ENCODE results near the gene FOXP4. TPM values are rescaled to one million over a fixed set of nuclear protein-coding genes. Genes with fewer than 3 reads are reported as not detected.
A peak's percentile ranks its signal among the peaks of the same experiment; 100 is the strongest.

The FOXP4 gene
- total RNA-seq, 2 donors from 2014 or later, result 15.7 to 21.0 TPM

DNA sequence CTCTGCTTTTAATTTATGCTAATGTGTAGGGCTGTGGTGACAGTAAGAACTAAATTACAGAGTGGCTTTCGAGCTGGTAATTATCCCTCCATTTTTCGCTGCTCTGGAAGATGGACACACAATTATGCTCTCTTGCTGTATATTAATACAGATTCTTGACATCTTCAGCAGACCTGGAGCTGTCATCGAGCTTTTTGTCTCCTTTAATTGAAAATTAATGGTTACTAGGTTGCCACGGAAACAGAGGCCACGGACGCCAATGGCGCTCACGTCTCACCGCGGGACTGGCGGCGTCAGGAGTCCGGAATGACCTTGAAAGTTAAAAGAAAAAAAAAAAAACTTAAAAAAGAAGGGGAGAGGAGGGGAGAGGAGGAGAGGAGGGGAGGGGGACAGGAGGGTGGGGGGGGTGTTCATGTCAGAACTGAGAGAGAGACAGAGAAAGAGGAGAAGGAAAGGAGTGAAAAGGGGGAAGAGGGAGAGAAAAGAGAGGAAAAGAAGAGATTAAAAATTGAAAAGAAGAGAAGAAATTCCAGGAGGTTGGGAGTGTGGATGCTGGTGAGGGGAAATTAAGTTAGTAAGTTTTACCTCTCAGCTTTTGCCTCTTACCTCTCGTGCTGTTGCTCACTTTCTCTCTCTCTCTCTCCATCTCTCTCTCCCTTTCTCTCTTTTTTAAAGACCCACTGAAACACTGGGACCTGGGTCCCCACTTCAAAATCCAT is 22.1 kb upstream of the FOXP4 start:
- peaks cover 4% of the 10 kb centered on the region for H3K27me3 ChIP-seq (replicated peaks; ENCODE audit: insufficient read depth)
- H3K27ac ChIP-seq, result no peak overlapping the region
- H3K4me1 ChIP-seq (ENCODE audit: control insufficient read depth in 1 of 2, low read depth in 2 of 2), result peaks cover 6 to 12% of the 10 kb centered on the region in 2 donors
- H3K4me3 ChIP-seq, result no peak overlapping the region
- no peaks in the 10 kb centered on the region for H3K36me3 ChIP-seq
- no peak for DNase-seq (ENCODE audit: low spot score)
- H3K9me3 ChIP-seq, result no peaks in the 10 kb centered on the region
- ATAC-seq (ENCODE audit: insufficient number of reproducible peaks, low FRiP score, low read depth), result no peak
- TF ChIP-seq CTCF (IDR thresholded peaks at IDR 0.05), result no peak

DNA sequence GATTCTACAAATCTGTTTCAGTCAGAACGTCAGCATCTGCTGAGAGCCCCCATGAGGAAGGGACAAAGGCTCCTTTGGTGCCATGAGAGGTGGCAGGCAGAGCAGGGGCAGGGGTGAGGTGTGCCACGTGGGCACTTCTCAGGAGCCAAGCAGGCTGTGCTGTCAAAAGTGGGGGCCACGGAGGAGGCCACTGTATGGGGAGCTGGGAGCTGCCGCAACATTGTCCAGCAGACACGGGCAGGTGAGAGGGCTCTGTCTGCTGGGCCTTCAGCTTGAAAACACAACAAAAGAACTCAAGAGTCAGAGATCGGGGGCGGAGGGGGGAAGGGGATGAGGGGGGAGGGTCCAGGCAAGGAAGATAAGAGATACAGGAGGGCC is 21.6 kb upstream of the FOXP4 start:
- ATAC-seq (ENCODE audit: insufficient number of reproducible peaks, low FRiP score, low read depth) (no peak), DNase-seq (ENCODE audit: low spot score) (no peak)
- Histone ChIP-seq H3K36me3 (no peaks in the 10 kb centered on the region), H3K27me3 (replicated peaks; ENCODE audit: insufficient read depth) (peaks cover 4% of the 10 kb centered on the region), H3K4me1 (ENCODE audit: control insufficient read depth in 1 of 2, low read depth in 2 of 2) (peaks cover 6 to 12% of the 10 kb centered on the region in 2 donors), H3K9me3 (no peaks in the 10 kb centered on the region), H3K4me3 (no peak overlapping the region), H3K27ac (no peak overlapping the region)
- TF ChIP-seq CTCF (IDR thresholded peaks at IDR 0.05), result no peak

- Histone ChIP-seq H3K27me3 (replicated peaks; ENCODE audit: insufficient read depth) (no peaks in the 10 kb centered on the region), H3K36me3 (no peaks in the 10 kb centered on the region), H3K27ac (no peak overlapping the region), H3K4me3 (peak overlapping the region; percentile 12), H3K9me3 (no peaks in the 10 kb centered on the region), H3K4me1 (ENCODE audit: control insufficient read depth in 1 of 2, low read depth in 2 of 2) (peaks cover 6 to 12% of the 10 kb centered on the region in 2 donors)
- no peak for TF ChIP-seq CTCF (IDR thresholded peaks at IDR 0.05)
- ATAC-seq (ENCODE audit: insufficient number of reproducible peaks, low FRiP score, low read depth) (no peak), DNase-seq (ENCODE audit: low spot score) (no peak)
Observed at GRCh38 chr6:41527721-41528408, 18.3 kb upstream of the FOXP4 start.

DNA sequence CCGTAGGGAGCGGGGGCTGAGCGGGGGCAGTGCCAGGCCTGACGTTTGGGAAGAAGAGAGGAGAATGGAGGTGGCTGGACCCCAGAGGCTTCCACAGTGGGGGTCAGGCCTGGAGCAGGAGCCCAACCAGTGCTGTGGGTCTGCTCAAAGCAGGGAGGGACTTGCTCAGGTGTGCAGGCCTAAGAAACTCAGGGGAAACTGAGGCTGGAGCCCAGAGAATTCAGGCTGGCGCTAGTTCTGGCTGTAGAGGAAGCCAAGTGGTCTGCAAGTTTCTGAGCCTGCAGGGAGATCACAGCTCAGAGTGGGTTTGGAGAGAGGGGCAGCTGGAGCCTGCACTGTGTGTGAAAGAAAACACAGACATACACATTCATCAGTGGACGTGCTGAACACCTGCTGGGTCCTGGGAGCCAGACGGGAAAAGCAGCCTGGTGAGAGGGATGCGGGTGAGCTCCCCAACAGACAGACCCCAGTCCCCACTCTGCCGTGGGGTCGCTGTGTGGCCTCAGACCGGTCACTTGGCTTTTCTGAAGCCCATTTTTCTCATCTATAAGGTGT is 17.7 kb upstream of the FOXP4 start:
- no peak for TF ChIP-seq CTCF (IDR thresholded peaks at IDR 0.05)
- ATAC-seq (ENCODE audit: insufficient number of reproducible peaks, low FRiP score, low read depth) (no peak), DNase-seq (ENCODE audit: low spot score) (no peak)
- Histone ChIP-seq H3K4me1 (ENCODE audit: control insufficient read depth in 1 of 2, low read depth in 2 of 2) (peaks cover 6 to 12% of the 10 kb centered on the region in 2 donors), H3K27ac (no peak overlapping the region), H3K27me3 (replicated peaks; ENCODE audit: insufficient read depth) (no peaks in the 10 kb centered on the region), H3K9me3 (no peaks in the 10 kb centered on the region), H3K4me3 (peak overlapping the region; percentile 12), H3K36me3 (no peaks in the 10 kb centered on the region)

- Histone ChIP-seq H3K9me3 (no peaks in the 10 kb centered on the region), H3K27me3 (replicated peaks; ENCODE audit: insufficient read depth) (no peaks in the 10 kb centered on the region), H3K36me3 (no peaks in the 10 kb centered on the region), H3K4me3 (no peak overlapping the region), H3K27ac (no peak overlapping the region), H3K4me1 (ENCODE audit: control insufficient read depth in 1 of 2, low read depth in 2 of 2) (peaks cover 6 to 12% of the 10 kb centered on the region in 2 donors)
- TF ChIP-seq CTCF (IDR thresholded peaks at IDR 0.05), result no peak
- DNase-seq (ENCODE audit: low spot score) (no peak), ATAC-seq (ENCODE audit: insufficient number of reproducible peaks, low FRiP score, low read depth) (no peak)
Observed at GRCh38 chr6:41529049-41529448, 17.1 kb upstream of the FOXP4 start.

Data from thoracic aorta (tissue), 2 donors.